Measurements from ENCODE around the gene SH3RF1.

Gene SH3RF1

GRCh38 chr4:169109035-169109675 is 161.6 kb downstream of the SH3RF1 start:
- no peak overlapping the region for H3K4me3 ChIP-seq (ENCODE audit: low read length)
- DNase-seq (ENCODE audit: low read depth) = no peak
- TF ChIP-seq CTCF (conservative IDR thresholded peaks at IDR 0.05; ENCODE audit: low read depth, low read length) = no peak

GRCh38 chr4:169108303-169108702 is 162.5 kb downstream of the SH3RF1 start:
- no peak for DNase-seq (ENCODE audit: low read depth)
- TF ChIP-seq CTCF (conservative IDR thresholded peaks at IDR 0.05; ENCODE audit: low read depth, low read length) = no peak
- H3K4me3 ChIP-seq (ENCODE audit: low read length) = no peak overlapping the region

GRCh38 chr4:169107528-169107927 is 163.2 kb downstream of the SH3RF1 start:
- H3K4me3 ChIP-seq (ENCODE audit: low read length) = no peak overlapping the region
- no peak for DNase-seq (ENCODE audit: low read depth)
- no peak for TF ChIP-seq CTCF (conservative IDR thresholded peaks at IDR 0.05; ENCODE audit: low read depth, low read length)

GRCh38 chr4:169106696-169107229 is 164.0 kb downstream of the SH3RF1 start:
- no peak for TF ChIP-seq CTCF (conservative IDR thresholded peaks at IDR 0.05; ENCODE audit: low read depth, low read length)
- no peak for DNase-seq (ENCODE audit: low read depth)
- H3K4me3 ChIP-seq (ENCODE audit: low read length) = no peak overlapping the region

GRCh38 chr4:169105620-169106019 is 165.1 kb downstream of the SH3RF1 start:
- no peak for DNase-seq (ENCODE audit: low read depth)
- H3K4me3 ChIP-seq (ENCODE audit: low read length) = no peak overlapping the region

GRCh38 chr4:169103966-169104412 is 166.8 kb downstream of the SH3RF1 start:
- no peak for DNase-seq (ENCODE audit: low read depth)
- no peak for TF ChIP-seq CTCF (conservative IDR thresholded peaks at IDR 0.05; ENCODE audit: low read depth, low read length)
- H3K4me3 ChIP-seq (ENCODE audit: low read length) = no peak overlapping the region

More at GRCh38 chr4:169105620-169106019, 165.1 kb downstream of the SH3RF1 start:
- TF ChIP-seq CTCF (conservative IDR thresholded peaks at IDR 0.05; ENCODE audit: low read depth, low read length) = no peak

GRCh38 chr4:169102026-169102425 is 168.7 kb downstream of the SH3RF1 start:
- no peak for DNase-seq (ENCODE audit: low read depth)
- H3K4me3 ChIP-seq (ENCODE audit: low read length) = no peak overlapping the region
- TF ChIP-seq CTCF (conservative IDR thresholded peaks at IDR 0.05; ENCODE audit: low read depth, low read length) = no peak
